Adrenal gland (tissue), 12 donors: ENCODE results near the gene SF3A1. TPM values are rescaled to one million over a fixed set of nuclear protein-coding genes. Genes with fewer than 3 reads are reported as not detected.

Experiments
- DNase-seq, 7 donors: peaks; one replicate each; pipeline ENCODE4 v3.0.0-alpha.2; 2019 to 2020
- H3K27ac ChIP-seq, 5 donors: fragments of 200-600 bp; sonication (generic) in 4 of 5; 1 replicate in 3 of 5; 2 replicates in 2 of 5; pipeline versions ENCODE4 v1.5.1 to v1.8.0; 2016 to 2020; ENCODE audit warnings: mild to moderate bottlenecking in 1 of 5
- H3K27me3 ChIP-seq: fragments of 200-600 bp; 2 replicates; pipeline ENCODE4 v1.8.0; 2021
- H3K36me3 ChIP-seq, 2 donors: fragments of 200-600 bp; replicated peaks in 1 of 2; 1 replicate in 1 of 2; 2 replicates in 1 of 2; pipeline versions ENCODE4 v1.5.1 to v1.8.0; 2018 to 2022
- H3K4me1 ChIP-seq, 2 donors: fragments of 200-600 bp; replicated peaks in 1 of 2; 1 replicate in 1 of 2; 2 replicates in 1 of 2; pipeline versions ENCODE4 v1.5.1 to v1.8.0; 2018 to 2021
- H3K4me3 ChIP-seq, 4 donors: fragments of 200-600 bp; sonication (generic) in 3 of 4; one replicate each; pipeline ENCODE4 v1.5.1; 2016 to 2018
- H3K9me3 ChIP-seq, 3 donors: fragments of 200-600 bp; sonication (generic) in 1 of 3; replicated peaks in 1 of 3; 1 replicate in 2 of 3; 2 replicates in 1 of 3; pipeline versions ENCODE4 v1.5.1 to v1.8.0; 2016 to 2021
- POLR2A ChIP-seq, 2 donors: fragments of 450-650 bp; IDR thresholded peaks; one replicate each; pipeline ENCODE4 v1.6.1; 2017; ENCODE audit warnings: antibody characterized with exemption in 2 of 2, mild to moderate bottlenecking in 2 of 2, moderate library complexity in 1 of 2
- WGBS, 4 donors: extraction: QIAGEN DNeasy Blood & Tissue Kit in 2 of 4; methylation state at CpG; one replicate each; pipeline versions ENCODE4 v1.1.5 to v1.1.7; 2013 to 2017; 5-methylcytosine and 5-hydroxymethylcytosine counted together
- intact Hi-C, 2 donors: fragments of 100-400 bp; cut with DNase I; formaldehyde crosslinking; loops; one replicate each; pipeline versions ENCODE4 v1.14.1 to v1.15.0; 2022 to 2023
- polyA plus RNA-seq, 3 donors: library from polyadenylated mRNA; stranded (reverse); fragments of 200-250 nt in 2 of 3; fragments of 350-450 nt in 1 of 3; fragmentation: Illumina TruSeq in 1 of 3; extraction: RNeasy Lipid Tissue Mini Kit (QIAGEN cat#74804) in 1 of 3; gene quantifications; one replicate each; pipeline ENCODE4 v1.2.3, GENCODE V29; 2013 to 2014
- total RNA-seq, 9 donors: library from RNA; depleted of rRNA in 4 of 9; stranded (reverse); fragments of >200 nt in 4 of 9; fragments of 120-200 nt in 1 of 9; fragmentation: NEBNext Ultra II Directional in 1 of 9; extraction: Animal tissue kit (Norgen Biotek cat#: 25700) in 1 of 9; gene quantifications; one replicate each; pipeline versions ENCODE4 v1.1.0 to v1.2.4, GENCODE V29; 2013 to 2023
- TF ChIP-seq, protein P1 (sequence below), 6 experiments: fragments of 450-650 bp in 4 of 6; fragments of 200-600 bp in 2 of 6; sonication (generic) in 1 of 6; IDR thresholded peaks; 1 replicate in 5 of 6; 2 replicates in 1 of 6; pipeline versions ENCODE4 v1.5.1 to v1.8.0; 2016 to 2021; ENCODE audit warnings: antibody characterized with exemption in 6 of 6, mild to moderate bottlenecking in 2 of 6, moderate library complexity in 1 of 6
- donor health status: healthy with polysubstance abuse.
- donor health status: Bipolar disorder and iron deficiency.
- donor health status: DM: yes; HTN: yes; CAD: no.
- donor health status: DM: no; HTN: no; CAD: no.
- donor health status: DM: no; HTN: no; CAD: no.
- donor health status: DM: yes; HTN: yes; CAD: no.

SF3A1 gene
- total and polyA plus RNA-seq, 12 donors, result 15.7 to 212 (median 107) TPM

DNA sequence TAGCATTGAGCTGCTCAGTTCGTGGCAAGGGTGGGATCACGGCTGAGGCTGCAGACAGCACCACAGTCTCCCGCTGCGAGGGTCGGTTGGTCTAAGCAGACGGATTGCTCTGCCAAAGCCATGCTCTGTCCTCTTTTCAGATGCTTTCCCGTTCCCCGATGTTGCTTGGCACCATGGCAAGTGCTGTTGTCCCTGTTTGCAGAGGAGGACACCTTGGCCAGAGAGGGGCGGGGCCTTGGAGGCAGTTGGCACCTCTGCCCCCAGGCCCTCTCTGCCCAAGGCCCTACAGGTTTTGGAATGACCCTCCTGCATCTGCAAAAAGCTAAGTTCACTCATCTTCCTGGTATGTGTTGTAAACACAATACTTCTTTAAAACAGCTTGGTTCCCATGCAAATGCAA lies 11.7 kb upstream of the SF3A1 start:
- no peaks in the 10 kb centered on the region for H3K36me3 ChIP-seq
- H3K27me3 ChIP-seq, result no peaks in the 10 kb centered on the region
- WGBS, 4 donors, result 90 to 94% (median 93%) methylated on average over 7 to 9 of the region's 9 CpGs
- no peak for DNase-seq
- H3K4me1 ChIP-seq, result no peaks in the 10 kb centered on the region
- no peak overlapping the region for H3K27ac ChIP-seq
- no peak for TF ChIP-seq POLR2A (IDR thresholded peaks at IDR 0.05)
- TF ChIP-seq, protein P1, sequence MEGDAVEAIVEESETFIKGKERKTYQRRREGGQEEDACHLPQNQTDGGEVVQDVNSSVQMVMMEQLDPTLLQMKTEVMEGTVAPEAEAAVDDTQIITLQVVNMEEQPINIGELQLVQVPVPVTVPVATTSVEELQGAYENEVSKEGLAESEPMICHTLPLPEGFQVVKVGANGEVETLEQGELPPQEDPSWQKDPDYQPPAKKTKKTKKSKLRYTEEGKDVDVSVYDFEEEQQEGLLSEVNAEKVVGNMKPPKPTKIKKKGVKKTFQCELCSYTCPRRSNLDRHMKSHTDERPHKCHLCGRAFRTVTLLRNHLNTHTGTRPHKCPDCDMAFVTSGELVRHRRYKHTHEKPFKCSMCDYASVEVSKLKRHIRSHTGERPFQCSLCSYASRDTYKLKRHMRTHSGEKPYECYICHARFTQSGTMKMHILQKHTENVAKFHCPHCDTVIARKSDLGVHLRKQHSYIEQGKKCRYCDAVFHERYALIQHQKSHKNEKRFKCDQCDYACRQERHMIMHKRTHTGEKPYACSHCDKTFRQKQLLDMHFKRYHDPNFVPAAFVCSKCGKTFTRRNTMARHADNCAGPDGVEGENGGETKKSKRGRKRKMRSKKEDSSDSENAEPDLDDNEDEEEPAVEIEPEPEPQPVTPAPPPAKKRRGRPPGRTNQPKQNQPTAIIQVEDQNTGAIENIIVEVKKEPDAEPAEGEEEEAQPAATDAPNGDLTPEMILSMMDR (IDR thresholded peaks at IDR 0.05), result no peak
- H3K4me3 ChIP-seq, result no peak overlapping the region
- H3K9me3 ChIP-seq, result no peaks in the 10 kb centered on the region
- intact Hi-C loops, result no loop called here

DNA sequence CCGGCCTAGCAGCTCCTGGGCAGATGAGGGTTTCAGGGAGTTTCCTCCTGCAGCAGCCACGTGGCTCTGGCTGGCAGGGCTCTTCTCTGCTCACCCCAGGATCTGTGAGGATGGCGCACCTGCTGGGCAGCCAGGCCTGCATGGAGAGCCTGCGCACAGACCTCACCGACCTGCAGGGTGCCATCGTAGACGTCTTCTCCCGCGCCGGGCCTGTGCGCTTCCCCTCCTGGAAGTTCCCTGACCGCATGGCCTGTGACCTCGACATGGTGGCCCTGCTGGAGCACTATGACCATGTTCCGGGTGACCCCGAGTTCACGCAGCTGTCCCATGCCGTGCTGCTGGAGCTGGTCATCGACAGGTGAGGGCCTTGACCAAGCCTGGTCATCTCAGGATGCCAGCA lies 9.2 kb upstream of the SF3A1 start:
- intact Hi-C loops, result no loop called here
- WGBS, 4 donors, result 94 to 98% (median 96%) methylated on average over 8 to 18 of the region's 18 CpGs
- no peaks in the 10 kb centered on the region for H3K9me3 ChIP-seq
- no peak for TF ChIP-seq POLR2A (IDR thresholded peaks at IDR 0.05)
- TF ChIP-seq, protein P1 (IDR thresholded peaks at IDR 0.05), result no peak
- DNase-seq, result no peak
- H3K27me3 ChIP-seq, result no peaks in the 10 kb centered on the region
- H3K27ac ChIP-seq, result no peak overlapping the region
- H3K4me1 ChIP-seq, result no peaks in the 10 kb centered on the region
- H3K36me3 ChIP-seq, result no peaks in the 10 kb centered on the region
- H3K4me3 ChIP-seq, result no peak overlapping the region

DNA sequence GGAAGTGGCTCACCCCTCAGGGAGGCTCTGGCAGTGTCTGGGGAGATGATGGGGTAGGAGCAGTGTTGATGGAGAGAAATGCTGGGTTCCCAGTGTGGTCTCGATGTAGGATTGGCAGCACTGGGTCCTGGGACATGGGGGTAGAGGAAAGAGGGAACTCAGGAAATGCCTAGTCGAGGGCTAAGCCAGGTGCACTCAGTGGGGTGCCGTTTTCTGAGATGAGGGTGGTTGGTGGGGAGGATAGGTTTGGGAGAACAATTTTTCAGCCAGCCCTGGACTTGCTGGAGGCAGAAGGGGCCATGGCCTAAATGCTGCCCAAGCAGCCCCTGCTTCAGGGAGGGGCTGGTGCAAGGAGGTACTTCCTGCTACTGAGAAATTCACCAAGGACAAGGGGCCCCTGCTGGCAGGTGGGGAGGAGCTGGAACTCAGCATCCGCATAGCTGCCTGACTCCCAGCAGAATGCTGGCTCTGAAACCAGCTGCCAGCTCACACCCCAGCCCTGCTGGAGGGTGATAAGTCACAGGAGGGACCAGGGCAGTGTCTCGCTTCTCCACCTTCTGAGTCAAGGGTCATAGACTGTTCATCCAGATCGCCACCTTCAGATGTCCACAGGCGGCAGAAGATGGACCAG lies 6.1 kb upstream of the SF3A1 start:
- Histone ChIP-seq H3K27ac (no peak overlapping the region), H3K4me1 (peaks cover 0 to under 1% of the 10 kb centered on the region in 2 donors), H3K27me3 (no peaks in the 10 kb centered on the region), H3K4me3 (no peak overlapping the region), H3K9me3 (no peaks in the 10 kb centered on the region), H3K36me3 (no peaks in the 10 kb centered on the region)
- no peak for DNase-seq
- WGBS, 4 donors, result 83 to 93% (median 86%) methylated on average over 5 to 7 of the region's 7 CpGs
- intact Hi-C loops, result no loop called here
- TF ChIP-seq POLR2A (IDR thresholded peaks at IDR 0.05), result no peak
- TF ChIP-seq, protein P1 (IDR thresholded peaks at IDR 0.05), result no peak

DNA sequence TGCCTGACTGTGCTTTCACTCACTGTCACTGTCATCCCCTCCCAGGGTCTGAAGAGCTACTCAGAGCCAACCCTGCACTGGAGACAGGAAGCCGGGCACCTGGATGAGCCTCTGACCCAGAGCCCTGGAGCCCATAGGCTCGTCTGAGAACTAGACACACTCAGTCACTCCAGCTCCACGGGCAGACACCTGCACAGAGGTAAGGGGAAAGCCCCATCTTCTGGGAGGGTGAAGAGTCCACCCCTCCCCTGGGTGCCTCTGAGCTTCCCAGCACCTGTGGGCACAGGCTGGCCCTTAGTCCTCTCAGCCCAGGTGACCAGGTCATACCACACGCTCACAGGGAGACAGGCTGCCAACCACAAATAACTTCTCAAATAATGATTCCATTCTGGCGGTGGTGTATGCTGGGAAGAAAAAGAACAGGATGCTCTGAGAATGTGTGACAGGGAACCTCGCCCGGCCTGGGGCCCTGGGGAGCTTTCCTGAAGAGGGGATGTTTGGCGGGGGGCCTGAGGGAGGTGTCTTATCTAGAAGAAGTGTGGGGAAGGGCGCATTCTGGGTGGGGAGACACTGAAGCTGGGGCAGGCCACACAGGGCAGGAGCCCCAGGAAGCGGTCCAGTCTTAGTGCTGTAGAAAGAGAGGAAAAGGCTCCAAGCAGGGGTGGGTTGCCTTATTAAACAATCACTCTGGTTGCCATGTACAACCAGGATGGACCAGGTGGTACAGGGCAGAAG lies 5.4 kb upstream of the SF3A1 start:
- intact Hi-C loops, result no loop called here
- H3K4me1 ChIP-seq, result peaks cover 0 to 7% of the 10 kb centered on the region in 2 donors
- no peaks in the 10 kb centered on the region for H3K9me3 ChIP-seq
- TF ChIP-seq, protein P1 (IDR thresholded peaks at IDR 0.05), result no peak
- no peak for TF ChIP-seq POLR2A (IDR thresholded peaks at IDR 0.05)
- no peak for DNase-seq
- 80 to 91% (median 87%) methylated on average over 7 to 10 of the region's 10 CpGs for WGBS, 4 donors
- H3K27me3 ChIP-seq, result no peaks in the 10 kb centered on the region
- H3K4me3 ChIP-seq, result no peak overlapping the region
- no peak overlapping the region for H3K27ac ChIP-seq
- H3K36me3 ChIP-seq, result no peaks in the 10 kb centered on the region
